ENCODE data around the gene GJA10.

DNA sequence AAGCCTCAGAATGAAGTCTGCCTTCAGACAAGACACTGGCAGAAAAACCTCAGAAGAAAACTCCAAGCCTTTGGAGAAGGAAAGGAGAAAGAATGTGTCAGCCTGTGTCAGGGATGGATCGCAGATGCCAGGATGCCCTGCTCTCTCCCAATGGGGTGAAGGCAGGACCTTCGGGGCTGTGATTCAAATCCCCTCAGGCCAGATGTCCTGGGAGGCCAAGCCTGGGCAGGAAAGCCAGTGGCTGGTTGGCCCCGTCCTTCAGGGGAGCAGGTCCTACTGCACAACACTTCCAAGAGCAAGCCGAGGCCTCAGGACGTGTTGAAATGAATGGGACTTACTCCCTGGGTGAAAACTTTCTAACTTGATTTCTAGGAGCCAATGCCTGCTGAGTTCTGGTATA lies 36.5 kb downstream of the GJA10 start:
- TF ChIP-seq, protein P1, sequence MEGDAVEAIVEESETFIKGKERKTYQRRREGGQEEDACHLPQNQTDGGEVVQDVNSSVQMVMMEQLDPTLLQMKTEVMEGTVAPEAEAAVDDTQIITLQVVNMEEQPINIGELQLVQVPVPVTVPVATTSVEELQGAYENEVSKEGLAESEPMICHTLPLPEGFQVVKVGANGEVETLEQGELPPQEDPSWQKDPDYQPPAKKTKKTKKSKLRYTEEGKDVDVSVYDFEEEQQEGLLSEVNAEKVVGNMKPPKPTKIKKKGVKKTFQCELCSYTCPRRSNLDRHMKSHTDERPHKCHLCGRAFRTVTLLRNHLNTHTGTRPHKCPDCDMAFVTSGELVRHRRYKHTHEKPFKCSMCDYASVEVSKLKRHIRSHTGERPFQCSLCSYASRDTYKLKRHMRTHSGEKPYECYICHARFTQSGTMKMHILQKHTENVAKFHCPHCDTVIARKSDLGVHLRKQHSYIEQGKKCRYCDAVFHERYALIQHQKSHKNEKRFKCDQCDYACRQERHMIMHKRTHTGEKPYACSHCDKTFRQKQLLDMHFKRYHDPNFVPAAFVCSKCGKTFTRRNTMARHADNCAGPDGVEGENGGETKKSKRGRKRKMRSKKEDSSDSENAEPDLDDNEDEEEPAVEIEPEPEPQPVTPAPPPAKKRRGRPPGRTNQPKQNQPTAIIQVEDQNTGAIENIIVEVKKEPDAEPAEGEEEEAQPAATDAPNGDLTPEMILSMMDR (conservative IDR thresholded peaks at IDR 0.05; ENCODE audit: low read depth, low read length), result no peak
- TF ChIP-seq EZH2 (IDR thresholded peaks at IDR 0.05; ENCODE audit: low read length, unreplicated experiment) (no peak), EZH2phosphoT487 (IDR thresholded peaks at IDR 0.05; ENCODE audit: borderline replicate concordance, low read length) (no peak)
